Vagina (tissue), 2 donors: ENCODE results near the gene ERCC6L2. TPM values are rescaled to one million over a fixed set of nuclear protein-coding genes. Genes with fewer than 3 reads are reported as not detected.

Source experiments
- DNase-seq, 2 donors: peaks; one replicate each; pipeline ENCODE4 v3.0.0-alpha.2; 2017; ENCODE audit errors: extremely low spot score in 2 of 2
- H3K27ac ChIP-seq: fragments of 200-600 bp; sonication (generic); one replicate; pipeline ENCODE4 v1.5.1; 2019
- H3K27me3 ChIP-seq: fragments of 200-600 bp; sonication (generic); one replicate; pipeline ENCODE4 v1.5.1; 2019
- H3K36me3 ChIP-seq, 2 donors: fragments of 200-600 bp; sonication (generic); one replicate each; pipeline ENCODE4 v1.5.1; 2017 to 2019
- H3K4me1 ChIP-seq: fragments of 200-600 bp; sonication (generic); one replicate; pipeline ENCODE4 v1.5.1; 2019
- H3K4me3 ChIP-seq, 2 donors: fragments of 200-600 bp; sonication (generic); 1 replicate in 1 of 2; 2 replicates in 1 of 2; pipeline ENCODE4 v1.5.1; 2016 to 2019
- H3K9me3 ChIP-seq: fragments of 200-600 bp; sonication (generic); one replicate; pipeline ENCODE4 v1.5.1; 2019
- CTCF ChIP-seq, 3 experiments: fragments of 450-650 bp in 2 of 3; fragments of 200-600 bp in 1 of 3; sonication (generic) in 1 of 3; IDR thresholded peaks; one replicate each; pipeline ENCODE4 v1.5.1; 2017 to 2019; ENCODE audit warnings: antibody characterized with exemption in 3 of 3, mild to moderate bottlenecking in 2 of 3, moderate library complexity in 2 of 3
- POLR2A ChIP-seq, 2 donors: fragments of 450-650 bp; IDR thresholded peaks; one replicate each; pipeline ENCODE4 v1.6.1; 2017; ENCODE audit warnings: antibody characterized with exemption in 2 of 2, mild to moderate bottlenecking in 2 of 2, moderate library complexity in 2 of 2
- POLR2AphosphoS5 ChIP-seq, 2 donors: sonication (generic); formaldehyde crosslinking; IDR thresholded peaks; one replicate each; pipeline ENCODE4 v1.9.0; 2017; ENCODE audit warnings: antibody characterized with exemption in 2 of 2, mild to moderate bottlenecking in 2 of 2, low read depth in 1 of 2; ENCODE audit not compliant: insufficient read depth in 1 of 2
- intact Hi-C: fragments of 100-400 bp; cut with DNase I; formaldehyde crosslinking; loops from one replicate; pipeline ENCODE4 v1.15.1; 2023
- total RNA-seq: library from RNA; depleted of rRNA; stranded (reverse); fragments of >200 nt; gene quantifications from one replicate; pipeline ENCODE4 v1.2.3, GENCODE V29; 2016

The ERCC6L2 gene
- total RNA-seq, 1 donor from 2014 or later = 59.2 TPM

GRCh38 chr9:95970317-95970716, 94.8 kb downstream of the ERCC6L2 start:
- intact Hi-C loops = no loop called here
- no peak for DNase-seq
- Histone ChIP-seq H3K4me3 (no peak overlapping the region), H3K27me3 (no peaks in the 10 kb centered on the region), H3K27ac (no peak overlapping the region), H3K36me3 (peaks cover 0 to 11% of the 10 kb centered on the region in 2 donors), H3K4me1 (peaks cover 10% of the 10 kb centered on the region), H3K9me3 (no peaks in the 10 kb centered on the region)
- TF ChIP-seq POLR2AphosphoS5 (IDR thresholded peaks at IDR 0.05; ENCODE audit: insufficient read depth in 1 of 2, low read depth in 1 of 2) (no peak), CTCF (IDR thresholded peaks at IDR 0.05) (no peak), POLR2A (IDR thresholded peaks at IDR 0.05) (no peak)

GRCh38 chr9:95971815-95972214, 96.3 kb downstream of the ERCC6L2 start:
- no peaks in the 10 kb centered on the region for H3K4me1 ChIP-seq
- H3K9me3 ChIP-seq = no peaks in the 10 kb centered on the region
- DNase-seq = no peak
- intact Hi-C loops = no loop called here
- no peaks in the 10 kb centered on the region for H3K27me3 ChIP-seq
- TF ChIP-seq CTCF (IDR thresholded peaks at IDR 0.05) (no peak), POLR2A (IDR thresholded peaks at IDR 0.05) (no peak), POLR2AphosphoS5 (IDR thresholded peaks at IDR 0.05; ENCODE audit: insufficient read depth in 1 of 2, low read depth in 1 of 2) (no peak)
- H3K4me3 ChIP-seq = no peak overlapping the region
- no peak overlapping the region for H3K27ac ChIP-seq
- H3K36me3 ChIP-seq = peaks cover 0 to 11% of the 10 kb centered on the region in 2 donors

GRCh38 chr9:95974389-95974788, 98.9 kb downstream of the ERCC6L2 start:
- Histone ChIP-seq H3K27me3 (no peaks in the 10 kb centered on the region), H3K4me3 (no peak overlapping the region), H3K36me3 (peaks cover 0 to 11% of the 10 kb centered on the region in 2 donors), H3K9me3 (no peaks in the 10 kb centered on the region), H3K27ac (no peak overlapping the region), H3K4me1 (no peaks in the 10 kb centered on the region)
- no peak for DNase-seq
- TF ChIP-seq CTCF (IDR thresholded peaks at IDR 0.05) (no peak), POLR2AphosphoS5 (IDR thresholded peaks at IDR 0.05; ENCODE audit: insufficient read depth in 1 of 2, low read depth in 1 of 2) (no peak), POLR2A (IDR thresholded peaks at IDR 0.05) (no peak)
- intact Hi-C loops = no loop called here

GRCh38 chr9:95977371-95977770, 101.9 kb downstream of the ERCC6L2 start:
- H3K4me3 ChIP-seq = no peak overlapping the region
- TF ChIP-seq CTCF (IDR thresholded peaks at IDR 0.05) = no peak
- TF ChIP-seq POLR2A (IDR thresholded peaks at IDR 0.05) = no peak
- no peak for TF ChIP-seq POLR2AphosphoS5 (IDR thresholded peaks at IDR 0.05; ENCODE audit: insufficient read depth in 1 of 2, low read depth in 1 of 2)
- intact Hi-C loops = no loop called here
- no peaks in the 10 kb centered on the region for H3K9me3 ChIP-seq
- H3K36me3 ChIP-seq = peaks cover 0 to 7% of the 10 kb centered on the region in 2 donors
- no peak for DNase-seq
- no peak overlapping the region for H3K27ac ChIP-seq
- no peaks in the 10 kb centered on the region for H3K4me1 ChIP-seq
- no peaks in the 10 kb centered on the region for H3K27me3 ChIP-seq

- Histone ChIP-seq H3K4me1 (no peaks in the 10 kb centered on the region), H3K27me3 (no peaks in the 10 kb centered on the region), H3K9me3 (no peaks in the 10 kb centered on the region), H3K27ac (no peak overlapping the region), H3K36me3 (peaks cover 0 to 6% of the 10 kb centered on the region in 2 donors), H3K4me3 (no peak overlapping the region)
- intact Hi-C loops = no loop called here
- TF ChIP-seq POLR2AphosphoS5 (IDR thresholded peaks at IDR 0.05; ENCODE audit: insufficient read depth in 1 of 2, low read depth in 1 of 2) (no peak), POLR2A (IDR thresholded peaks at IDR 0.05) (no peak), CTCF (IDR thresholded peaks at IDR 0.05) (no peak)
- DNase-seq = no peak
Observed at GRCh38 chr9:95978106-95978505, 102.6 kb downstream of the ERCC6L2 start.
